Activated B cell treated with CpG ODN at 0.5 μM for 24 hours (primary cell): Measurements from ENCODE around the gene PCDHB6. TPM values are rescaled to one million over a fixed set of nuclear protein-coding genes. Genes with fewer than 3 reads are reported as not detected.
"Not testable (repeated sequence)": the region's sequence is repeated elsewhere in the genome, so short reads cannot be mapped to it uniquely, and the experiment has no call there.

ENCODE experiments used
- ATAC-seq: fragments of 200-7000 bp; cut with Tn5 transposase; one replicate; pipeline ENCODE4 v1.10.0; 2021; ENCODE audit warnings: low read depth, mild to moderate bottlenecking, moderate library complexity
- CTCF ChIA-PET: fragments of 350-600 bp; sonication (Branson Sonifier 250); formaldehyde crosslinking; loops from one replicate; lab custom pipeline; 2021; ENCODE audit warnings: antibody characterized with exemption; lab: Charles Lee
- POLR2A ChIA-PET: fragments of 350-600 bp; sonication (Branson Sonifier 250); formaldehyde crosslinking; loops from one replicate; lab custom pipeline; 2021; ENCODE audit warnings: antibody characterized with exemption; lab: Charles Lee
- DNase-seq: peaks from one replicate; pipeline ENCODE4 v3.0.0; 2022
- H3K27ac Mint-ChIP-seq: one replicate; pipeline ENCODE4 v1.8.0; 2020; ENCODE audit warnings: mixed read lengths
- H3K27me3 Mint-ChIP-seq: one replicate; pipeline ENCODE4 v1.8.0; 2021; ENCODE audit warnings: mixed read lengths
- H3K36me3 Mint-ChIP-seq: one replicate; pipeline ENCODE4 v1.8.0; 2021; ENCODE audit warnings: low read depth, mixed read lengths
- H3K4me1 Mint-ChIP-seq: one replicate; pipeline ENCODE4 v1.8.0; 2021; ENCODE audit warnings: mixed read lengths
- H3K4me3 Mint-ChIP-seq: one replicate; pipeline ENCODE4 v1.8.0; 2020; ENCODE audit warnings: mild to moderate bottlenecking, mixed read lengths
- H3K9me3 Mint-ChIP-seq: one replicate; pipeline ENCODE4 v1.8.0; 2020; ENCODE audit warnings: mixed read lengths
- CTCF ChIP-seq: fragments of 200-600 bp; IDR thresholded peaks from one replicate; pipeline ENCODE4 v1.8.0; 2022; ENCODE audit warnings: antibody characterized with exemption, mild to moderate bottlenecking
- intact Hi-C: fragments of 100-400 bp; cut with micrococcal nuclease; formaldehyde crosslinking; loops from one replicate; pipeline ENCODE4 v1.15.1; 2024
- total RNA-seq: library from RNA; stranded (reverse); gene quantifications from 2 replicates; pipeline ENCODE4 v1.2.3, GENCODE V29; 2022

The PCDHB6 gene
- total RNA-seq: not detected in 2 replicates

- no peak within 1 kb of the TSS for H3K27ac Mint-ChIP-seq
- H3K9me3 Mint-ChIP-seq: peaks cover 12% of the 10 kb centered on the region
- H3K36me3 Mint-ChIP-seq: no peaks in the 10 kb centered on the region
- ChIA-PET POLR2A (no interaction called here), CTCF (no interaction called here)
- DNase-seq (no peak), ATAC-seq (no peak)
- H3K27me3 Mint-ChIP-seq: peaks cover 17% of the 10 kb centered on the region
- TF ChIP-seq CTCF: no peak
- H3K4me1 Mint-ChIP-seq: no peaks in the 10 kb centered on the region
- intact Hi-C loops: no loop called here
- H3K4me3 Mint-ChIP-seq: peak within 1 kb of the TSS; percentile 4
These were observed at the start of gene PCDHB6 for GRCh38 chr5:141149812-141150211. PCDHB6 (plus strand) TSS chr5:141150057; CDS start chr5:141150258, 201 bp downstream.

DNA sequence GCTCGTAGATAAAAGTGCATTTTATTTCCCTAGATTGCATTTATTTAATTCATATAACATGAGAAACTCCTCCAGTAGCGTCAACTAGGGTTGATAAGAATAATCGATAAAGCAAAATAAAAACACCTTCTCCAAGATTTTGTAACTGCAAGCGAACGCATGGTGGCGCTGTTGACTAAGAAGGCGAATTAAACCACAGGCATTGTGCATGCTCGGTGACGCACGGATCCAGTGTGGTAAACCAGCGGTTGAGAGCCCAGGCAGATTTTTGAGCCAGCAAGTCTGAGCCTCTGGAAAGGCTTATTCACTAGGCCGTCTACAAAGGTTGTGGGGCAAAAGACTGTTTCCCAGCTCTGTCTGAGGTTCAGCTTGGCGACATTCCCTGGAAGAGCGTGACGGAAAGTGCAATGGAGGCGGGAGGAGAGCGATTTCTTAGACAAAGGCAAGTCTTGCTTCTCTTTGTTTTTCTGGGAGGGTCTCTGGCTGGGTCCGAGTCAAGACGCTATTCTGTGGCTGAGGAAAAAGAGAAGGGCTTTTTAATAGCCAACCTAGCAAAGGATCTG is 49.5 kb upstream of the PCDHB6 start, which contains the start of gene PCDHB3:
Gene PCDHB3 (plus strand): TSS at position 231 of the 563 bp plus-strand sequence. CDS start 177 bp downstream, at position 408.
- intact Hi-C loops: loop anchor here (10.0 kb wide), 1 partner anchor 236 kb away; the partner anchor contains the start of gene PCDHA11
- H3K4me3 Mint-ChIP-seq: no peak within 1 kb of the TSS
- ChIA-PET CTCF (no interaction called here), POLR2A (no interaction called here)
- ATAC-seq: no peak
- no peak for TF ChIP-seq CTCF
- H3K27ac Mint-ChIP-seq: no peak within 1 kb of the TSS
- H3K4me1 Mint-ChIP-seq: no peaks in the 10 kb centered on the region
- peaks cover 21% of the 10 kb centered on the region for H3K27me3 Mint-ChIP-seq
- no peaks in the 10 kb centered on the region for H3K36me3 Mint-ChIP-seq
- H3K9me3 Mint-ChIP-seq: peaks cover 6% of the 10 kb centered on the region
- DNase-seq: no peak

- H3K4me3 Mint-ChIP-seq: no peak overlapping the region
- DNase-seq (no peak), ATAC-seq (no peak)
- no peak for TF ChIP-seq CTCF
- H3K9me3 Mint-ChIP-seq: peaks cover 3% of the 10 kb centered on the region
- H3K4me1 Mint-ChIP-seq: no peaks in the 10 kb centered on the region
- H3K27me3 Mint-ChIP-seq: peaks cover 16% of the 10 kb centered on the region
- POLR2A ChIA-PET: no interaction called here
- H3K27ac Mint-ChIP-seq: no peak overlapping the region
- no peaks in the 10 kb centered on the region for H3K36me3 Mint-ChIP-seq
- intact Hi-C loops: loop anchor here (10.0 kb wide), 1 partner anchor 236 kb away; the partner anchor contains the start of gene PCDHA11
- CTCF ChIA-PET: no interaction called here
These were observed 48.8 kb upstream of the PCDHB6 start for GRCh38 chr5:141101059-141101458.

DNA sequence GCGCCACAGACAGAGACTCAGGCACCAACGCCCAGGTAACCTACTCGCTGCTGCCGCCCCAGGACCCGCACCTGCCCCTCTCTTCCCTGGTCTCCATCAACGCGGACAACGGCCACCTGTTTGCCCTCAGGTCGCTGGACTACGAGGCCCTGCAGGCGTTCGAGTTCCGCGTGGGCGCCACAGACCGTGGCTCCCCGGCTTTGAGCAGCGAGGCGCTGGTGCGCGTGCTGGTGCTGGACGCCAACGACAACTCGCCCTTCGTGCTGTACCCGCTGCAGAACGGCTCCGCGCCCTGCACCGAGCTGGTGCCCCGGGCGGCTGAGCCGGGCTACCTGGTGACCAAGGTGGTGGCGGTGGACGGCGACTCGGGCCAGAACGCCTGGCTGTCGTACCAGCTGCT is 47.8 kb upstream of the PCDHB6 start:
- H3K4me3 Mint-ChIP-seq, CTCF ChIA-PET, H3K9me3 Mint-ChIP-seq, POLR2A ChIA-PET, DNase-seq, ATAC-seq, H3K4me1 Mint-ChIP-seq, H3K36me3 Mint-ChIP-seq, H3K27ac Mint-ChIP-seq: not testable (repeated sequence)
- intact Hi-C loops: loop anchor here (10.0 kb wide), 1 partner anchor 237 kb away; the partner anchor contains the start of gene PCDHA11
- H3K27me3 Mint-ChIP-seq: peaks cover 16% of the 10 kb centered on the region

- H3K9me3 Mint-ChIP-seq, H3K4me1 Mint-ChIP-seq, CTCF ChIA-PET, H3K4me3 Mint-ChIP-seq, POLR2A ChIA-PET, H3K27ac Mint-ChIP-seq, DNase-seq, ATAC-seq, H3K36me3 Mint-ChIP-seq: not testable (repeated sequence)
- peaks cover 16% of the 10 kb centered on the region for H3K27me3 Mint-ChIP-seq
- intact Hi-C loops: loop anchor here (10.0 kb wide), 1 partner anchor 238 kb away; the partner anchor contains the start of gene PCDHA11
These were observed 47.4 kb upstream of the PCDHB6 start for GRCh38 chr5:141102471-141102870.

DNA sequence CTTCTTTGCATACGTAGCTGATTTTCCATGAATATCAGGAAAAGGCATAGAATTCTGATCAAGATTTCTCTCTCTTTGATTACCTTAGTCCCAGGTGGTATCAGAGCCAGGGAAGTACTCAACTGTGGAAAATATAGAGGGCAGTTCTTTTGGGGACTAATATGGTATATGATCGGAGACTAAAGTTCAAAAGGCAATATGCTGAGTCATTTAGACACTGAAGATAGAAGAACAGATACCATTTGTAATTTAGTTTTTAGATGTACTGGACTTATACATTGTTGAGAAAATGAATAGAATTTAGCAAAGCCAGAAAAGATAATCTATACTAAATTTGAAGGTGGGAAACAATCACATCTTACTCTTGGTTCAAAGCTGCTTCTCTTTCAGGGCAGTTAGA is 44.5 kb upstream of the PCDHB6 start:
- ChIA-PET POLR2A (no interaction called here), CTCF (no interaction called here)
- intact Hi-C loops: loop anchor here (10.0 kb wide), 1 partner anchor 241 kb away; the partner anchor contains the start of gene PCDHA11
- Mint-ChIP-seq H3K4me3 (no peak overlapping the region), H3K4me1 (no peaks in the 10 kb centered on the region), H3K9me3 (peaks cover 6% of the 10 kb centered on the region), H3K27ac (no peak overlapping the region), H3K27me3 (peaks cover 9% of the 10 kb centered on the region), H3K36me3 (no peaks in the 10 kb centered on the region)
- ATAC-seq: no peak
- no peak for TF ChIP-seq CTCF
- DNase-seq: no peak
